Measurements from ENCODE around the gene ASTN1.

DNA sequence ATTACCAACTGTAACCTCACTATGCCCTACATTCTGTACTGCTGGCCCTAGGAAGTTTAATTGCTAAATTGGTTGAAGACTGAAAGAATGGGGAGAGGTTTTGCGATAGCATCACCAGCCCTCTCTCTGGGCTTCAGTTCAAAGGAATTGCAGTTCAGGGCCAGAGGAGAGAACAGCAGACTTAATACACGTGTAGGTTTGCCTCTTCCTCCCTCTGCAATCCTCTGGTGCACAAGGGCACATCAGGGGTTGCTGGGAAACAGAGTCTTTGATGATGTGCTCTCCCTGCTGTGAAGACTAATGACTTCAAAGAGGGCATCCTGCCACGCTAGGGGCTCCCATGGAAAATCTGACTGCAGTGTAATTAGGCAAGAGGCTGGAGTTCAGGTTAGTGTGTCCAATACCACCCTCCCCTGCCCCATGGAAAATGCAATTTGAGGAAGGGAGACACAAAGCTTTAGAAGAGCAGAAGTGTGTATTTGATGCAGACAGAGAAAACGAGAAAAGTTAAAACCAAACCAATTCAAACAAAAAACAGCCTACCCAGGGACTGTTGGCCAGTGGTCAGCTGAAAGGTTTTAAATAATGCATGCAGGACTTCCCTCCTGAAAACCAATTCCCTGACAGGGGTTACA is 167.9 kb downstream of the ASTN1 start:
- TF ChIP-seq, protein P1, sequence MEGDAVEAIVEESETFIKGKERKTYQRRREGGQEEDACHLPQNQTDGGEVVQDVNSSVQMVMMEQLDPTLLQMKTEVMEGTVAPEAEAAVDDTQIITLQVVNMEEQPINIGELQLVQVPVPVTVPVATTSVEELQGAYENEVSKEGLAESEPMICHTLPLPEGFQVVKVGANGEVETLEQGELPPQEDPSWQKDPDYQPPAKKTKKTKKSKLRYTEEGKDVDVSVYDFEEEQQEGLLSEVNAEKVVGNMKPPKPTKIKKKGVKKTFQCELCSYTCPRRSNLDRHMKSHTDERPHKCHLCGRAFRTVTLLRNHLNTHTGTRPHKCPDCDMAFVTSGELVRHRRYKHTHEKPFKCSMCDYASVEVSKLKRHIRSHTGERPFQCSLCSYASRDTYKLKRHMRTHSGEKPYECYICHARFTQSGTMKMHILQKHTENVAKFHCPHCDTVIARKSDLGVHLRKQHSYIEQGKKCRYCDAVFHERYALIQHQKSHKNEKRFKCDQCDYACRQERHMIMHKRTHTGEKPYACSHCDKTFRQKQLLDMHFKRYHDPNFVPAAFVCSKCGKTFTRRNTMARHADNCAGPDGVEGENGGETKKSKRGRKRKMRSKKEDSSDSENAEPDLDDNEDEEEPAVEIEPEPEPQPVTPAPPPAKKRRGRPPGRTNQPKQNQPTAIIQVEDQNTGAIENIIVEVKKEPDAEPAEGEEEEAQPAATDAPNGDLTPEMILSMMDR (conservative IDR thresholded peaks at IDR 0.05; ENCODE audit: low read length) = no peak
- TF ChIP-seq EZH2phosphoT487 (IDR thresholded peaks at IDR 0.05; ENCODE audit: borderline replicate concordance, low read depth, low read length) = no peak

Measured in OCI-LY7 (cell line).